Jurkat, Clone E6-1 (cell line): ENCODE data around the gene NLRP8. TPM values are rescaled to one million over a fixed set of nuclear protein-coding genes. Genes with fewer than 3 reads are reported as not detected.
"Not testable (repeated sequence)": the region's sequence is repeated elsewhere in the genome, so short reads cannot be mapped to it uniquely, and the experiment has no call there.

ENCODE experiments used
- DNase-seq: peaks from one replicate; pipeline ENCODE4 v3.0.0-alpha.2; 2011; ENCODE audit warnings: low read depth, low spot score
- H3K4me3 ChIP-seq: 2 replicates; pipeline ENCODE4 v1.5.1; 2011; ENCODE audit warnings: mild to moderate bottlenecking, low read length, control low read depth, moderate library complexity
- polyA plus RNA-seq: library from polyadenylated mRNA; unstranded; fragments of >200 nt; gene quantifications from one replicate; pipeline ENCODE4 v1.2.1, GENCODE V29; 2012; ENCODE audit warnings: missing spikeins; ENCODE audit not compliant: insufficient read length, insufficient read depth

NLRP8 gene
- not detected for polyA plus RNA-seq

DNA sequence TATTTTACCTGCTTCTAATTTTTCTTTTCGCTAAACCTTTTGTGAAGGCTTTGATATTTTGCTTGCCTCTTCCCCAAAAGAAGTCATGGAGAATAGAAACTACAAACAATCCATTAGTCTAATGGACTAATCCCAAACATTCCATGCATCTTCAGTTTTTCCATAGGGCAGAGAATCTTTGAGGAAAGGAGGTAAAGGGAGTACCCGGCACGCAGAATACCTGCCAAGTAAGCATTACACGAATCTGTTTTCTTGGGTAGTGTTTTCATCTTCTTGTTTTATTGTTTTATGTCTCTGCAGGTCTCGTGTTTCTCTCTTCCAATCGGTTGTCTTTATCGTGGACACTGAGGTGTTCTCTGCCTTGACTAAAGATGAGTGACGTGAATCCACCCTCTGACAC lies at the start of gene NLRP8:
TSS of gene NLRP8 (plus strand) at position 301 of the 400 bp plus-strand sequence.
- no peak within 1 kb of the TSS for H3K4me3 ChIP-seq
- DNase-seq, result no peak

DNA sequence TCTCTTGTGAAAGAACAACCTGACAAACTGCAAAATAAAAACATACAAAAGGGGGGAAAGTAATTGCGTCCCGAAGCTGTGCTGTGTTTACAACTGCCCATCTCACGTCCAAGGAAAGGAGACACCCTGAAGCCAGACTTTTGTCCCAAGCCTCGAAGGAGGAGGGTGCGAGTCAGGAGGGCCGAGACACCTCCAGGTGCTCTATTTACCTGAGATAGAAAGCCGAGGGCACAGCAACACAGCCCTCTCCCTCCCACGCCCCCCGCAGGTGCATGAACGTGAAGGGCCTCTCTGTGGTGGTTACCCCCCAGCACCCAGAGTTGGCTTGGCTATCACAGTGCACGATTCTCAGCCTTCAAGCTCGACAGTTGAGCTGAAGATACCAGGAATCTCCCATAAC lies 48.7 kb upstream of the NLRP8 start:
- H3K4me3 ChIP-seq, result no peak overlapping the region
- no peak for DNase-seq

DNA sequence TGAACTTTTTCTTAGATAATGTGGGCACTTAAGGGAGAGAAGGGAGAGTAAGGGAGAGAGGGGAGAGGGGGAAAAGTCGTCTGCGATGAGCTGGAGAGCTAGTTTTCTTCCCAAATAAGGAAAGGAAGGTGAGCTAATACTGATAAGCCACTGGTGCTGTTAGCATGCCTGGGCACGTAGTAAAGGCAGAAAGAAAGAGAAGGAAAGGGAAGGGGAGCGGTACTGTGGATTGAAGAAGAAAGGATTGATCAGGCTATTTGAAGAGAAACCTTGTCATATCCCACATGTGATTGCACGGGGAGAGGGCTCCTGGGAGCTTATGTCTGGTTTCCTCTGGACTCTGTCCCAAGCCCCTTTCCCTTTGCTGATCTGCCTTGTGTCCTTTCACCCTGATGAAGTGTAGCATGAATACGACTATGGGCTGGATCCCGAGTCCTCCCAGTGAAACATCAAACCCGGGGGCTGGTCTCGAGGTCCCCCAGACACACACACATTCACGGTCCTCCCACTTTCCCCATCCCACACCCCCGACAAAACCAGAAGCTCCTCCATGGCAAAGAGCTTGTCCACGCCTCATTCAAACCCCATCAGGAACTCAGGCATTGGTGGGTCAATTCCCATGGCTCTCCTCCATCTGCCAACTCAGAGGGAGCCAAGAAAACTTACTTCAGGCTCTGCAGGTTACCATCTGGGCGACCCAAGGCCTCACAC lies 46.1 kb upstream of the NLRP8 start:
- H3K4me3 ChIP-seq, result no peak overlapping the region
- DNase-seq, result no peak

DNA sequence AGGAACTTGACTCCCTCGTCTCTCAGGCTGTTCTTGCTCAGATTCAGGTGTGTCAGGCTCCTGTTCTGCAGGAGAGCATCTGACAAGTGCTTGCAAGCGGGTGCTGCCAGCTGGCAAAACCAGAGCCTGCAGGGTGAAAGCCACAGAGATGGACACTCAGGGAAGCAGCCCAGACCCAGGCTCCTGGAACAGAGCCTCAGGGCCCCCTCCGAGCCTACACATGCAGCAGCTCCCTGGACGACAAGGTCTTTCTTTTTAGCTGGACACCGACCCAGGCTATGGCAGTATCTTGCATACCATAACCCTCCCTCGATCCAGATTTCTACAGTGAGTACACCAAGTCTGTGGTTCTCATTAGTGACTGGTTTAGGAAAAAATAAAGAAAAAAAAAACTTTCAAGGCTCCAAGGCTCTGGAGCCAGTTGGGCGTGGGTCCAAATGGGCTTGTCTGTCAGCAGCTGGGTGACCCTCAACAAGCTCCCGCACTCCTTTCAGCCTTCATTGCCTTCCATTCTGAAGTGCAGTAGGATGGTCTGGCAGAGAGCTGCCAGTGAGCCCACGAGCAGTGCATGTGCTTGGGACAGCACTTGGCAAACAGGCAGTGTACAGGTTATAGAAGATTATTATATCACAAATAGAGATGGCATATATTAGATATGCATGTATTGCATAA lies 45.4 kb upstream of the NLRP8 start:
- H3K4me3 ChIP-seq, result no peak overlapping the region
- no peak for DNase-seq

DNA sequence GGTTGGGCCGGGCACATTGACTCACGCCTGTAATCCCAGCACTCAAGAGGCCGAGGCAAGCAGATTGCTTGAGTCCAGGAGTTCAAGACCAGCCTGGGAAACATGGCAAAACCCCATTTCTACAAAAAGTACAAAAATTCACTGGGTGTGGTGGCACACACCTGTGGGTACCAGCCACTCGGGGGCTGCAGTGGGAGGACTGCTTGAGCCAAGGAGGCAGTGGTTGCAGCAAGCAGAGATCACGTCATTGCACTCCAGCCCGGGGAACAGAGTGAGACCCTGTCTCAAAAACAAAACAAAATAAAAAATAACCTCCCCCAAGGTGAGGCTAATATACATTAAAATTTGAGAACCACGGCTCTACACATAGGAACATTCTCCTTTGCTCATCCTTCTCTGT lies 40.3 kb upstream of the NLRP8 start:
- no peak overlapping the region for H3K4me3 ChIP-seq
- DNase-seq, result no peak

DNA sequence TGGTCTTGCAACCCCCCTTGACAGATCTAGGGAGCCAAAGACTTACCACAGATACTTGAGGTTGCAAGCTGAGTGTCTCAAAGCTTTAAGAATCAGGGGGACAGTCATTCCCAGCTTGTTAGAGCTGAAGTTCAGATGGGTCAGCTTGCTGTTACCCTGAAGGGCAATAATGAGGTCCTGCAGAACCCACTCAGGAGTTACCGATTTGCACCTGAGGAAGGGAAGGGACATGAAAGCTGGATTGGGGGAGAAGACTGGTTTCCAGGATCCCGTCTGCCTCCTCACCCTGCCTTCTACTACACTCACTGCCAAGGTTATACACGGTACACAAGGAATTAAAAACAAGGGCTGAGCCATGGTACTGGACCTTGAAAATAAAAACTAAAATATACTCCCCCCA lies 39.9 kb upstream of the NLRP8 start:
- DNase-seq, result no peak
- no peak overlapping the region for H3K4me3 ChIP-seq

DNA sequence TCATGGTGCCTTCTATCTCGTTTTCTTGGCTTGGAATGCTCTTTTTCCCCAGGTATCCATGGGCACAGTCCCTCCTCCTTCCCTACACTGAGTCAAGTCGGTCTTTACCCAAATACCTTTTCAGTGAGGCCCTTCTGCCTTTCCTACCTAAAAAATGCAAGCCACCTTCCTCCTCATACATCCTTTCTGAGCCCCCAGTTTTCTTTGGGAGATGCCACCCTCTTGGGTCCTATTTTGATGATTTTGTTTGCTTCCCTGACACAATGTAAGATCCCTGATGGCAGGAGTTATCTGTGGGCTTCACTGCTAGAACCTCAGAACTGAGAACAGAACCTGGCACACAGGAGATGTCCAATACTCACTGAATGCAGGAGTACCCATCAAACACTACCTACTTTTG lies 37.8 kb upstream of the NLRP8 start:
- H3K4me3 ChIP-seq, result no peak overlapping the region
- no peak for DNase-seq

DNA sequence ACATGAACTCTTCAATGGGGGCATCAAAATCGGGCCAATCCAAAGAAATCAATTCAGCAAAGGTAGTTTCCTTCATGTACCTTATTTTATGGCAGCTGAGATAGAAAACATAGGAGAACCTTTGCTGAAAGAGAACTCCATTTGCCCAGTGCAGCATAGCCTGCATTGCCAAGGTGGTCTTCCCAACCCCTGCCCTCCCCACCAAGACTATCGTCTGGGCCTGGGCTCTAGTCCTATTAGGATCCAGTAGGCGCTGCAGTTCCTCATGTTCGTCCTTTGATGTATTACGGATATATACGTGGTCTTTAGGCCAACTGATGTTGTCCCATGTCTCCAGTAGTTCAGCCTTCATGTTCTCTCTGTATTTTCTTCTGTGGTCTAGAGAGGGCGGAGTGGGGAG lies 34.7 kb upstream of the NLRP8 start:
- no peak overlapping the region for H3K4me3 ChIP-seq
- DNase-seq, result no peak

DNA sequence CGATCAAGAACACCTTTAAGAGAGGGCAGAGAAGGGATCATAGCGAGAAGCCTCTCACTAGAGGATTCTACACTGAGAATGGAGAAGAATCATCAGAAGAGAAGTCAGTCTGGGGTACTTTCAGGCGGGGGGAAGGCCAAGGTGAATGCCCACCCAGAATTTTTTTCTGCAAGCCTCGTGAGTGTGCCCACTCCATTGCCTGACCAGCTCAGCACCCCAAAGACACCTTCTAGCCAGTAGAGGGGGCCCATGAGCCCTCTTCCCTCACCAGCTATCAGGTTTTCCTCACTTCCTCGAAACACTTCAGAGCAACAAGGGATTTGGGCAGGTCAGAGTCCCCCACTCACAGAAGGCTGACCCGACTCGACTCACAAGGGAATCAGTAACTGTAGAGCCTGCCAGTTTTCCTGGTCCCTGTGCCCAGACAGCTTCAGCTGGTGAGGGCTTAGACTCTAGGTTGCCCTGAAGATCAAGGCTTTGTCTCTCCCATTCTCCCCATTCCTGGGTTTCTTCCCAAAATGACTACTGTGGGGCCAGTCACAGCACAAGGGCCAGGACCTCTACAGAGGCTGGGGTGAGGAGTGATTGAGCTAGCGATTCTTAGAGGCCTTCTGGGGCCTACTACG lies 33.9 kb upstream of the NLRP8 start:
- no peak overlapping the region for H3K4me3 ChIP-seq
- no peak for DNase-seq

DNA sequence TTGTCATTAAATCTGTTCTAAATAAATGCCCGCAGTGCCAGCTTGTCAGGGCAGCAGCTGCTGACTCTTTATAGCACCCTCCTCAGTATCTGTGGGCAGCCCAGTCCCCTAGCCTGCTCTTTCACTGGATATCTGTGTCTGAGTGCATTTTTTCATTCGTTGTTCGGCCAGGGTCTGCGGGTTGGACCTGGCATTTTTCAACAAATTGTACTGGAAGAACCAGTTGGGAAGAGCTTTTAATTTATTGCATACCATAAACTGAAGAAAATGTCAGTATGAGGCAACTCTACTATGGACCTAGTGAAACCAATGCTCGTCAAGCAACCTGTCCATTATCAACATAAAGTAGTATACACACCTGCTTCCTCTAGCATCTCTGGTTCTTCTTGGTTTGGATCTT lies 24.1 kb upstream of the NLRP8 start:
- no peak for DNase-seq
- no peak overlapping the region for H3K4me3 ChIP-seq

DNA sequence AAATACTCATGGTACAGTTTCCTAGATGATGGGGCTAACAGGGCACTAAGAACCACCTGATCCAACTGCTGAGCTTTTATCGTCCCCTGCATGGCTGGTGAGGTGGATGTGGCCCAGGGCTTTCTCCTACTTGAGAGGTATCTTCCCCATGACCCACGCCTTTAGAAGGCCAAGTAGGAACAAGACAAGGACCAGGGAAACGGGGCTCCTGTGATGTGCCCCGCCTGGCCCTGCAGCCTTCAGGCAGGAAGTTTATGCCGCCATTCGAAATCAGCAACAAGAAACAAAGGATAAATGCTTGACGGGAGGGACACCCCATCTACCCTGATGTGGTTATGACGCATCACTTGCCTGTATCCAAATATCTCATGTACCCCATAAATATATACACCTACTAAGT lies 19.6 kb upstream of the NLRP8 start:
- no peak overlapping the region for H3K4me3 ChIP-seq
- DNase-seq, result no peak

DNA sequence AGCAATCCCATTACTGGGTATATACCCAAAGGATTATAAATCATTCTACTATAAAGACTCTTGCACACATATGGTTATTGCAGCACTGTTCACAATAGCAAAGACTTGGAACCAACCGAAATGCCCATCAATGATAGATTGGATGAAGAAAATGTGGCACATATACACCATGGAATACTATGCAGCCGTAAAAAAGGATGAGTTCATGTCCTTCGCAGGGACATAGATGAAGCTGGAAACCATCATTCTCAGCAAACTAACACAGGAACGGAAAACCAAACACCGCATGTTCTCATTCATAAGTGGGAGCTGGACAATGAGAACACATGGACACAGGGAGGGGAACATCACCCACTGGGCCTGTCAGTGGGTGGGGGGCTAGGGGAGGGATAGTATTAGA lies 18.4 kb upstream of the NLRP8 start:
- H3K4me3 ChIP-seq, DNase-seq: not testable (repeated sequence)

DNA sequence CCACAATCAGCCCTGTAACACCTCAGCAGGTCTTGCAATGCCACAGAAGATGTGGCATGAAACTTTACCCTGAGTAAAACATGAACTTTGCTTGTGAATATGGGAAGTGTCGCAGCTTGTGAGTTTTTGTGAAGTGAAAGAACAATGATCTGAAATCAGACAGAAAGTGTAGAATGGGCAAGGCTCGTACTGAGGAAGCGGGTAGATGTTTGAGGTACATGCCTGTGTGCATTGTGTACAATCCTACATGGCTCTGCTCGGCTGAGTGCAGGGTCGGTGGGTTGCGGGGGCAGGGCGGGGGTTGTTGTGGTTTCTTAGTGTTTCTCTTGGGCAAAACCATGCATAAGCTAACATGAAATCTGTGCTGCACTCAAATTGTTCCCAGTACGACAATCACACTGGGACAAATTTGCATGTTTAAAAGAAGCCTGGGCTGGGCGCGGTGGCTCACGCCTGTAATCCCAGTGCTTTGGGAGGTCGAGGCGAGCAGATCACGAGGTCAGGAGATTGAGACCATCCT lies 16.6 kb upstream of the NLRP8 start:
- H3K4me3 ChIP-seq, result no peak overlapping the region

DNA sequence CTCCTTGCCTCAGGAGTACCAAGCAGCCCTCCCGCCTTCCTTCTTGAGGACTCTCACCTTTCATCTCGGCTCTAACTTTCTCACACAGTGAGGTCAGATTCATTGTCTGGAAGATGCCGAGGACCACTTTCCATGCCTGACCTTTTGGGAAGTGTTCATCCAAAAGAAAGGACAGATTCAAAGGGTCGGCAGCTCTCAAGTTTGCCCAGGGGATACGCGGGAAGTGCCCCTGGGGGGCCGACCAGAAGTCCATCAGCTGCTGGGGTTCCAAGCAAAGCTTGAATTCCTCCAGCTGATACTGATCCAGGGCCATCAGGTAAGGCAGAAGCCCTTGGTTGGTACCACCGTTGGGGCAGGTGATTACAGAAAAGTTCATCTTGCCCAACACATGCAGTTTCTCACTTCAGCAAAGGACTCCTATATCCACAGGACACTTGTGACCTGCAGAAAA lies 15.7 kb upstream of the NLRP8 start, which contains the start of gene NLRP13:
TSS of gene NLRP13 (minus strand) at position 401 of the 451 bp plus-strand sequence. CDS start at position 376, 25 bp downstream.
- no peak within 1 kb of the TSS for H3K4me3 ChIP-seq
- no peak for DNase-seq

More for the DNA sequence above, 16.6 kb upstream of the NLRP8 start:
- no peak for DNase-seq

DNA sequence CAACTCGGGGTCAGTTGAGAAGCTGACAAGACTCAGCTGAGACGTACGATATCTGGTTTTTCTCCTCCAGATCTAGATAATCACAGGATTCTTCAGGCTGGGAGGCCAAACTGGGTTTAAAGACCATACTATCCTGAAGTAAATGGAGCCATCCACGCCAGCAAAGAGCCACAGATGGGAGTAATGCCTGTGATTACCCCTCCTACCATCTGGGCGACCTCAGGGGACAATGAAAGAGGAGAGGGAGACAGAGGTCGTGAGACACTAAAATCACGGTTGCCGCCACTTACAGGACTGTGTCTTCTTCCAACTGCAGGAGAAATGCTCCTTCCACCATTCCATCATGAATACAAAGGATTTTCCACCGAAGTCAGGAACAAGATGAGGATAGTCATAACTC lies 12.4 kb upstream of the NLRP8 start:
- H3K4me3 ChIP-seq, result no peak overlapping the region
- no peak for DNase-seq

DNA sequence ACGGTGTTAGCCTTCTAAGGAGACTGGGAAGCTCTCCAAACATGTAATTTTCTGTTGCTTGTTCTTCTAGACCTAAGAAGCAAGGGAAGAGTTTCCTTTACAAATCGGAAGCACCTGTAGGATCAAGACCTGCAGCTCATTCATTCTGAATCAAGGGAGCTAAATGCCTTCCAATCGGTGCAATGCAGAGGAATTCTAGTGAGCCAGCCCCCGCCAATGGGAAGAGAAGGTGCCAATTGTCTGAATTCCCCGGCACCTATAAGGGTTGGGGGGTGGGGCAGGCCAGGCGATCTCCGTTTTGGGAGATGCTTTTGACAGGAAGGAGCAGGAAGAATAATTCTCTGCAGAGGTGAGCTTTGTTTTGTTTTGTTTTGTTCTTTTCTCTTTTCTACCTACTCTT lies 8.4 kb upstream of the NLRP8 start:
- no peak overlapping the region for H3K4me3 ChIP-seq

DNA sequence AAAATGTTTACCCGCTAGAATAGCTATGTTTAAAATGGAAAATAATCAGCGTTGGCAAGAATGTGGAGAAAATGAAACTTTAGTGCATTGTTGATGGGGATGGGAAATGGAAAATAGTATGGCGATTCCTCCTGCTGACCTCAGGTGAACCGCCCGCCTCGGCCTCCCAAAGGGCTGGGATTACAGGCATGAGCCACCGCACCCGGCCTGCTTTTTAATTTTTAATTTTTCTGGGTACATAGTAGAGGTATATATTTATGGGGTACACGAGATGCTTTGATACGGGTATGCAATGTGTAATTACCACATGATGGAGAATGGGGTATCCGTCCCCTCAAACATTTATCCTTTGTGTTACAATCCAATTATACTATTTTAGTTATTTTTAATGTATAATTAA lies 7.3 kb upstream of the NLRP8 start:
- DNase-seq, result no peak
- no peak overlapping the region for H3K4me3 ChIP-seq

More for the DNA sequence above, 8.4 kb upstream of the NLRP8 start:
- DNase-seq, result no peak

DNA sequence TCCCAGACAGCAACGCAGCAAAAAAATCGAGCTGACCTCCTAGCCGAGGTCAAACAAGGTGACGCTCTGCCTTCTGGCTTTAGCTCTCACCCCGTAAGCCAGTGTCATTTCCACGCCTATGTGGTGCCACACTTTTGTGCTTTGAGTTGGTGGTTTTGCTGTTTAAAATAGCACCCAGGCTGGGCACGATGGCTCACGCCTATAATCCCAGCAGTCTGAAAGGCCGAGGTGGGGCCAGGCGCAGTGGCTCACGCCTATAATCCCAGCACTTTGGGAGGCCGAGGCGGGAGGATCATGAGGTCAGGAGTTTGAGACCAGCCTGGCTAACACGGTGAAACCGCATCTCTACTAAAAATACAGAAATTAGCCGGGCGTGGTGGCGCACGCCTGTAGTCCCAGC lies 2.9 kb downstream of the NLRP8 start:
- H3K4me3 ChIP-seq, DNase-seq: not testable (repeated sequence)

DNA sequence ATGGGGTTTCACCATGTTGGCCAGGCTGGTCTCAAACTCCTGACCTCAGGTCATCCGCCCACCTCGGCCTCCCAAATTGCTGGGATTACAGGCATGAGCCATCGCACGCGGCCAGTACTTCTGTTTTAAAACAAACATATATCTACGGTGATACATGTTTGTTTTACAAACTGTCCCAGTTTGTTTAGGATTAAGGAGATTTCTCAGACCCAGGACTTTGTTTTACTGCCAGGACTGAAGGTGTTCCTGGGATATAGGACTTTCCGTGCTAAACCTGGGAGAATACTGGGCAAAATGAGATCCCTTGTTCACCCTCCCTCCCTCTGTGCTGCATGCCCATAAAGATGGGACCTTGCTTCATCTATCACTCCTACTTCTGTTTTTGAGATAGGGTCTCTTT lies 8.8 kb downstream of the NLRP8 start:
- no peak overlapping the region for H3K4me3 ChIP-seq
- no peak for DNase-seq

DNA sequence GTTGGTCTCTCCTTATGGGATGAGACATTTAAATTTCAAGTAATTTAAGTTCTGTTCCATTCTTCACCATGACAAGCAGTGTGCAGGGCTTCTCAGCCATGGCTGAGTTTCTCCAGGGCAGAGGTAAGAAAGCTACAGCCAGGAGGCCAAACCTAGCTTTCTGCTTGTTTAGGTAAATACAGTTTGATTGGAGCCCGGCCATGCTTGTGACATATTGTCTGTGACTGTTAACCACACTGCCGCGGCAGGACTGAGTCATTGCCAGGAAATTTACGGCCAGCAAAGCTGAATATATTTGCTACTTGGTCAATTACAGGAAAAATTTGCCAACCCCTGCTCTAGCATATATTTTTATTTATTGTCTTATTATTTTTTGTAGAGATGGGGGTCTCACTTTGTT lies 10.7 kb downstream of the NLRP8 start:
- no peak for DNase-seq

More for the DNA sequence above, 10.7 kb downstream of the NLRP8 start:
- no peak overlapping the region for H3K4me3 ChIP-seq
